HEK293 (cell line): ENCODE results near the gene PCDHGB2.

Experiments
- CTCF ChIA-PET: fragments of 350-600 bp; formaldehyde crosslinking; extraction: SDS; loops from one replicate; lab custom pipeline; 2021; ENCODE audit warnings: antibody characterized with exemption; lab: Yijun Ruan, JAX
- POLR2A ChIA-PET: fragments of 300-600 bp; formaldehyde crosslinking; extraction: SDS; loops from one replicate; lab custom pipeline; 2020; ENCODE audit warnings: antibody characterized with exemption, inconsistent platforms; lab: Yijun Ruan, JAX
- H3K27ac ChIP-seq: fragments of 200-500 bp; sonication (Bioruptor generic); 2 replicates; pipeline ENCODE4 v1.5.1; 2014; ENCODE audit warnings: low read depth, low read length, control low read depth, inconsistent platforms; ENCODE audit errors: extremely low read depth
- H3K36me3 ChIP-seq, 2 experiments: fragments of 200-500 bp in 1 of 2; sonication (Bioruptor generic) in 1 of 2; 1 replicate in 1 of 2; 2 replicates in 1 of 2; pipeline ENCODE4 v1.5.1; 2014 to 2017; ENCODE audit warnings: inconsistent platforms in 2 of 2, low read length in 2 of 2; ENCODE audit not compliant: control insufficient read depth in 2 of 2, insufficient read depth in 1 of 2
- H3K4me1 ChIP-seq: fragments of 200-500 bp; sonication (Bioruptor generic); 2 replicates; pipeline ENCODE4 v1.5.1; 2014; ENCODE audit warnings: mild to moderate bottlenecking, low read length, inconsistent platforms; ENCODE audit not compliant: control insufficient read depth, insufficient read depth
- H3K4me3 ChIP-seq: 2 replicates; pipeline ENCODE4 v1.5.1; 2011; ENCODE audit warnings: low read depth, mild to moderate bottlenecking, control low read depth, low read length, moderate library complexity
- H3K9me3 ChIP-seq: fragments of 200-500 bp; sonication (Bioruptor generic); 2 replicates; pipeline ENCODE4 v1.5.1; 2014; ENCODE audit warnings: low read depth, low read length, inconsistent platforms; ENCODE audit not compliant: control insufficient read depth, insufficient read depth
- ZBTB21 ChIP-seq: fragments of 450-650 bp; formaldehyde crosslinking; IDR thresholded peaks from 2 replicates; pipeline ENCODE4 v1.5.1; 2017; ENCODE audit warnings: missing biosample characterization, missing genetic modification characterization
- ZNF10 ChIP-seq: fragments of 450-650 bp; formaldehyde crosslinking; IDR thresholded peaks from 2 replicates; pipeline ENCODE4 v1.5.1; 2017; ENCODE audit warnings: missing biosample characterization, missing genetic modification characterization
- ZNF133 ChIP-seq: fragments of 450-650 bp; formaldehyde crosslinking; IDR thresholded peaks from 2 replicates; pipeline ENCODE4 v1.5.1; 2016; ENCODE audit warnings: missing biosample characterization, missing genetic modification characterization
- ZNF221 ChIP-seq: fragments of 450-650 bp; formaldehyde crosslinking; IDR thresholded peaks from 2 replicates; pipeline ENCODE4 v1.5.1; 2017; ENCODE audit warnings: missing biosample characterization, missing genetic modification characterization, borderline replicate concordance
- ZNF37A ChIP-seq: fragments of 450-650 bp; IDR thresholded peaks from 2 replicates; pipeline ENCODE4 v1.5.1; 2018; ENCODE audit warnings: missing biosample characterization, missing genetic modification characterization
- ZNF514 ChIP-seq: fragments of 450-650 bp; formaldehyde crosslinking; IDR thresholded peaks from 2 replicates; pipeline ENCODE4 v1.5.1; 2016; ENCODE audit warnings: missing biosample characterization, missing genetic modification characterization
- ZNF529 ChIP-seq: fragments of 450-650 bp; formaldehyde crosslinking; IDR thresholded peaks from 2 replicates; pipeline ENCODE4 v1.5.1; 2017; ENCODE audit warnings: missing genetic modification characterization, missing biosample characterization; ENCODE audit not compliant: insufficient replicate concordance
- ZNF544 ChIP-seq: fragments of 450-650 bp; formaldehyde crosslinking; IDR thresholded peaks from 2 replicates; pipeline ENCODE4 v1.5.0; 2017; ENCODE audit warnings: missing biosample characterization, missing genetic modification characterization
- ZNF624 ChIP-seq: fragments of 450-650 bp; formaldehyde crosslinking; IDR thresholded peaks from 2 replicates; pipeline ENCODE4 v1.5.1; 2017; ENCODE audit warnings: missing biosample characterization, missing genetic modification characterization
- ZNF747 ChIP-seq: fragments of 450-650 bp; formaldehyde crosslinking; IDR thresholded peaks from 2 replicates; pipeline ENCODE4 v1.5.1; 2016; ENCODE audit warnings: missing biosample characterization, missing genetic modification characterization
- TF ChIP-seq, protein P1 (sequence below): fragments of 450-650 bp; formaldehyde crosslinking; IDR thresholded peaks from 2 replicates; pipeline ENCODE4 v1.5.1; 2016; ENCODE audit warnings: missing biosample characterization, missing genetic modification characterization
- TF ChIP-seq, protein P2 (sequence below): fragments of 450-650 bp; formaldehyde crosslinking; conservative IDR thresholded peaks from 2 replicates; pipeline ENCODE4 v1.5.1; 2016; ENCODE audit warnings: low read depth, missing biosample characterization, missing genetic modification characterization
- TF ChIP-seq, protein P3 (sequence below): fragments of 450-650 bp; formaldehyde crosslinking; IDR thresholded peaks from 2 replicates; pipeline ENCODE4 v1.5.1; 2016; ENCODE audit warnings: missing biosample characterization, missing genetic modification characterization, borderline replicate concordance
- TF ChIP-seq, protein P4 (sequence below): fragments of 450-650 bp; formaldehyde crosslinking; IDR thresholded peaks from 2 replicates; pipeline ENCODE4 v1.5.1; 2017; ENCODE audit warnings: missing biosample characterization, missing genetic modification characterization

Gene PCDHGB2

DNA sequence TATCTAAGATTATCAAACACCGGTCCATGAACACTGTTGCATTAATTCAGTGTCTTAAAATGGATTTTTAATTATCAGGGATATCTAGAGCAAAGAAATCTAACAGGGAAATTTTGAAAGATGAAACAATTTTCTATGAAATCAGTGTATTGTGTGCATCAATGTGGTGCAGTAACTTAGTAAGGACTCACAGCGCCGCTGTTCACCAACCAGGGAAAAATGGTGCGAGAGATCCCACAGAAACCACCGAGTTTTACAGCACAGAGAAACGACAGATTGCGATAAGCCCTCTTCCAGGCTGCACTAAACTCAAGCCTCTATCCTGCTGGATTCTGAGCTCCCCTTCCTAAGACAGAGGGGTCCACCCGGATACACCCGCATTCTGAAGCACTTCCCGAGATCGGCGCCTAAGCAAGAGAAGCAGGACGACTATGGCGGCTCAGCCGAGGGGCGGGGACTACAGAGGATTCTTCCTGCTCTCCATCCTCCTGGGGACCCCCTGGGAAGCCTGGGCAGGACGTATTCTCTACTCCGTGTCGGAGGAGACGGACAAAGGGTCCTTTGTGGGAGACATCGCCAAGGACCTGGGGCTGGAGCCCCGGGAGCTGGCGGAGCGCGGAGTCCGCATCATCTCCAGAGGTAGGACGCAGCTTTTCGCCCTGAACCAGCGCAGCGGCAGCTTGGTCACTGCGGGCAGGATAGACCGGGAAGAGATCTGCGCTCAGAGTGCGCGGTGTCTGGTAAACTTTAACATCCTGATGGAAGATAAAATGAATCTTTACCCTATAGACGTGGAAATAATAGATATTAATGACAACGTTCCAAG is 22.9 kb downstream of the PCDHGB2 start, which contains the start of gene PCDHGA7:
Gene PCDHGA7, plus strand, starts transcription at position 274 of the 826 bp plus-strand sequence. Its CDS starts 158 bp downstream, at position 432.
- Histone ChIP-seq H3K36me3 (no peaks in the 10 kb centered on the region), H3K9me3 (no peaks in the 10 kb centered on the region), H3K4me1 (no peaks in the 10 kb centered on the region), H3K4me3 (peak within 1 kb of the TSS; percentile 40), H3K27ac (no peak within 1 kb of the TSS)
- no peak for TF ChIP-seq ZNF10 (tag by site-specific recombination)
- TF ChIP-seq, protein P1, sequence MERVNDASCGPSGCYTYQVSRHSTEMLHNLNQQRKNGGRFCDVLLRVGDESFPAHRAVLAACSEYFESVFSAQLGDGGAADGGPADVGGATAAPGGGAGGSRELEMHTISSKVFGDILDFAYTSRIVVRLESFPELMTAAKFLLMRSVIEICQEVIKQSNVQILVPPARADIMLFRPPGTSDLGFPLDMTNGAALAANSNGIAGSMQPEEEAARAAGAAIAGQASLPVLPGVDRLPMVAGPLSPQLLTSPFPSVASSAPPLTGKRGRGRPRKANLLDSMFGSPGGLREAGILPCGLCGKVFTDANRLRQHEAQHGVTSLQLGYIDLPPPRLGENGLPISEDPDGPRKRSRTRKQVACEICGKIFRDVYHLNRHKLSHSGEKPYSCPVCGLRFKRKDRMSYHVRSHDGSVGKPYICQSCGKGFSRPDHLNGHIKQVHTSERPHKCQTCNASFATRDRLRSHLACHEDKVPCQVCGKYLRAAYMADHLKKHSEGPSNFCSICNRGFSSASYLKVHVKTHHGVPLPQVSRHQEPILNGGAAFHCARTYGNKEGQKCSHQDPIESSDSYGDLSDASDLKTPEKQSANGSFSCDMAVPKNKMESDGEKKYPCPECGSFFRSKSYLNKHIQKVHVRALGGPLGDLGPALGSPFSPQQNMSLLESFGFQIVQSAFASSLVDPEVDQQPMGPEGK (tag by site-specific recombination), result no peak
- no peak for TF ChIP-seq ZNF544 (tag by site-specific recombination)
- no peak for TF ChIP-seq ZNF624
- TF ChIP-seq ZBTB21 (tag by site-specific recombination), result no peak
- TF ChIP-seq, protein P2, sequence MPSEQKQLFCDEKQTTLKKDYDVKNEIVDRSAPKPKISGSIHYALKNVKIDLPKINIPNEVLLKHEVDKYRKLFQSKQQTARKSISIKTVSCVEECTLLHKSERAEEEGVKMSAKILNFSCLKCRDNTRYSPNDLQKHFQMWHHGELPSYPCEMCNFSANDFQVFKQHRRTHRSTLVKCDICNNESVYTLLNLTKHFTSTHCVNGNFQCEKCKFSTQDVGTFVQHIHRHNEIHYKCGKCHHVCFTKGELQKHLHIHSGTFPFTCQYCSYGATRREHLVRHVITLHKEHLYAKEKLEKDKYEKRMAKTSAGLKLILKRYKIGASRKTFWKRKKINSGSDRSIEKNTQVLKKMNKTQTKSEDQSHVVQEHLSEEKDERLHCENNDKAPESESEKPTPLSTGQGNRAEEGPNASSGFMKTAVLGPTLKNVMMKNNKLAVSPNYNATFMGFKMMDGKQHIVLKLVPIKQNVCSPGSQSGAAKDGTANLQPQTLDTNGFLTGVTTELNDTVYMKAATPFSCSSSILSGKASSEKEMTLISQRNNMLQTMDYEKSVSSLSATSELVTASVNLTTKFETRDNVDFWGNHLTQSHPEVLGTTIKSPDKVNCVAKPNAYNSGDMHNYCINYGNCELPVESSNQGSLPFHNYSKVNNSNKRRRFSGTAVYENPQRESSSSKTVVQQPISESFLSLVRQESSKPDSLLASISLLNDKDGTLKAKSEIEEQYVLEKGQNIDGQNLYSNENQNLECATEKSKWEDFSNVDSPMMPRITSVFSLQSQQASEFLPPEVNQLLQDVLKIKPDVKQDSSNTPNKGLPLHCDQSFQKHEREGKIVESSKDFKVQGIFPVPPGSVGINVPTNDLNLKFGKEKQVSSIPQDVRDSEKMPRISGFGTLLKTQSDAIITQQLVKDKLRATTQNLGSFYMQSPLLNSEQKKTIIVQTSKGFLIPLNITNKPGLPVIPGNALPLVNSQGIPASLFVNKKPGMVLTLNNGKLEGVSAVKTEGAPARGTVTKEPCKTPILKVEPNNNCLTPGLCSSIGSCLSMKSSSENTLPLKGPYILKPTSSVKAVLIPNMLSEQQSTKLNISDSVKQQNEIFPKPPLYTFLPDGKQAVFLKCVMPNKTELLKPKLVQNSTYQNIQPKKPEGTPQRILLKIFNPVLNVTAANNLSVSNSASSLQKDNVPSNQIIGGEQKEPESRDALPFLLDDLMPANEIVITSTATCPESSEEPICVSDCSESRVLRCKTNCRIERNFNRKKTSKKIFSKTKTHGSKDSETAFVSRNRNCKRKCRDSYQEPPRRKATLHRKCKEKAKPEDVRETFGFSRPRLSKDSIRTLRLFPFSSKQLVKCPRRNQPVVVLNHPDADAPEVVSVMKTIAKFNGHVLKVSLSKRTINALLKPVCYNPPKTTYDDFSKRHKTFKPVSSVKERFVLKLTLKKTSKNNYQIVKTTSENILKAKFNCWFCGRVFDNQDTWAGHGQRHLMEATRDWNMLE (tag by site-specific recombination), result no peak
- TF ChIP-seq, protein P3, sequence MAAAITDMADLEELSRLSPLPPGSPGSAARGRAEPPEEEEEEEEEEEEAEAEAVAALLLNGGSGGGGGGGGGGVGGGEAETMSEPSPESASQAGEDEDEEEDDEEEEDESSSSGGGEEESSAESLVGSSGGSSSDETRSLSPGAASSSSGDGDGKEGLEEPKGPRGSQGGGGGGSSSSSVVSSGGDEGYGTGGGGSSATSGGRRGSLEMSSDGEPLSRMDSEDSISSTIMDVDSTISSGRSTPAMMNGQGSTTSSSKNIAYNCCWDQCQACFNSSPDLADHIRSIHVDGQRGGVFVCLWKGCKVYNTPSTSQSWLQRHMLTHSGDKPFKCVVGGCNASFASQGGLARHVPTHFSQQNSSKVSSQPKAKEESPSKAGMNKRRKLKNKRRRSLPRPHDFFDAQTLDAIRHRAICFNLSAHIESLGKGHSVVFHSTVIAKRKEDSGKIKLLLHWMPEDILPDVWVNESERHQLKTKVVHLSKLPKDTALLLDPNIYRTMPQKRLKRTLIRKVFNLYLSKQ (tag by site-specific recombination), result no peak
- no peak for TF ChIP-seq ZNF514 (tag by site-specific recombination)
- TF ChIP-seq ZNF37A (tag by site-specific recombination), result no peak
- TF ChIP-seq, protein P4, sequence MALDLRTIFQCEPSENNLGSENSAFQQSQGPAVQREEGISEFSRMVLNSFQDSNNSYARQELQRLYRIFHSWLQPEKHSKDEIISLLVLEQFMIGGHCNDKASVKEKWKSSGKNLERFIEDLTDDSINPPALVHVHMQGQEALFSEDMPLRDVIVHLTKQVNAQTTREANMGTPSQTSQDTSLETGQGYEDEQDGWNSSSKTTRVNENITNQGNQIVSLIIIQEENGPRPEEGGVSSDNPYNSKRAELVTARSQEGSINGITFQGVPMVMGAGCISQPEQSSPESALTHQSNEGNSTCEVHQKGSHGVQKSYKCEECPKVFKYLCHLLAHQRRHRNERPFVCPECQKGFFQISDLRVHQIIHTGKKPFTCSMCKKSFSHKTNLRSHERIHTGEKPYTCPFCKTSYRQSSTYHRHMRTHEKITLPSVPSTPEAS (tag by site-specific recombination), result no peak
- TF ChIP-seq ZNF747 (tag by site-specific recombination), result no peak
- no peak for TF ChIP-seq ZNF529 (tag by site-specific recombination)
- no peak for TF ChIP-seq ZNF133
- no peak for TF ChIP-seq ZNF221
- ChIA-PET POLR2A (no interaction called here), CTCF (interaction anchor here (0.6 to 1.7 kb wide), 11 partner anchors 9 to 513 kb away, joined by 3 to 8 read pairs (median 4); partner anchors contain the start of genes PCDHGA3, PCDHGA8 and PCDHGB5)
